DMS79 (cell line): ENCODE measurements around the gene FAT1.

Source experiments
- DNase-seq: peaks from one replicate; lab custom pipeline; 2025; lab: John Stamatoyannopoulos, UW

FAT1 gene

GRCh38 chr4:186658657-186659056 is 65.0 kb downstream of the FAT1 start:
- no peak for DNase-seq

- no peak for DNase-seq
These were observed 65.9 kb downstream of the FAT1 start for GRCh38 chr4:186657764-186658163.

GRCh38 chr4:186653969-186654368 is 69.7 kb downstream of the FAT1 start:
- DNase-seq, result no peak

GRCh38 chr4:186651624-186652023 is 72.0 kb downstream of the FAT1 start:
- no peak for DNase-seq

- DNase-seq, result no peak
These were observed 72.5 kb downstream of the FAT1 start for GRCh38 chr4:186651181-186651603.

GRCh38 chr4:186650401-186651180 is 73.1 kb downstream of the FAT1 start:
- DNase-seq, result no peak

- DNase-seq, result no peak
These were observed 75.8 kb downstream of the FAT1 start for GRCh38 chr4:186647821-186648220.

- DNase-seq, result no peak
These were observed 78.9 kb downstream of the FAT1 start for GRCh38 chr4:186644737-186645261.

GRCh38 chr4:186644311-186644638 is 79.4 kb downstream of the FAT1 start:
- DNase-seq, result no peak

GRCh38 chr4:186643501-186644310 is 80.0 kb downstream of the FAT1 start:
- DNase-seq, result no peak

GRCh38 chr4:186642998-186643397 is 80.7 kb downstream of the FAT1 start:
- DNase-seq, result no peak

GRCh38 chr4:186642530-186642929 is 81.1 kb downstream of the FAT1 start:
- no peak for DNase-seq

GRCh38 chr4:186634591-186635128 is 89.0 kb downstream of the FAT1 start:
- no peak for DNase-seq

GRCh38 chr4:186633844-186634243 is 89.8 kb downstream of the FAT1 start:
- no peak for DNase-seq

- no peak for DNase-seq
These were observed 93.5 kb downstream of the FAT1 start for GRCh38 chr4:186630128-186630527.

- no peak for DNase-seq
These were observed 95.5 kb downstream of the FAT1 start for GRCh38 chr4:186628058-186628711.

GRCh38 chr4:186627226-186627865 is 96.3 kb downstream of the FAT1 start:
- DNase-seq, result no peak

- no peak for DNase-seq
These were observed 98.7 kb downstream of the FAT1 start for GRCh38 chr4:186624951-186625350.

- DNase-seq, result no peak
These were observed 100.1 kb downstream of the FAT1 start for GRCh38 chr4:186623546-186623945.

GRCh38 chr4:186622788-186623464 is 100.7 kb downstream of the FAT1 start:
- no peak for DNase-seq

GRCh38 chr4:186621959-186622553 is 101.6 kb downstream of the FAT1 start:
- no peak for DNase-seq
